ENCODE data around the gene ZMYND19.
A peak's percentile ranks its signal among the peaks of the same experiment; 100 is the strongest.
"Not testable (repeated sequence)": the region's sequence is repeated elsewhere in the genome, so short reads cannot be mapped to it uniquely, and the experiment has no call there.

The ZMYND19 gene

DNA sequence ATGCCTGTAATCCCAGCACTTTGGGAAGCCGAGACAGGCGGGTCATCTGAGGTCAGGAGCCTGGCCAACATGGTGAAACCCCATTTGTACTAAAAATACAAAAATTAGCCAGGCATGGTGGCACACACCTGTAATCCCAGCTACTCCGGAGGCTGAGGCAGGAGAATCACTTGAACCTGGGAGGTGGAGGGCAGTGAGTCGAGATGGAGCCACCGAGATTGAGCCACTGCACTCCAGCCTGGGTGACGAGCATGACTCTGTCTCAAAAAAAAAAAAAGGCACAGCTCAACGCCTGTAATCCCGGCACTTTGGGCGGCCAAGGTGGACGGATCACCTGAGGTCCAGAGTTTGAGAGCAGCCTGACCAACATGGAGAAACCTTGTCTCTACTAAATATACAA, 36.7 kb downstream of the ZMYND19 start:
- DNase-seq = not testable (repeated sequence)

DNA sequence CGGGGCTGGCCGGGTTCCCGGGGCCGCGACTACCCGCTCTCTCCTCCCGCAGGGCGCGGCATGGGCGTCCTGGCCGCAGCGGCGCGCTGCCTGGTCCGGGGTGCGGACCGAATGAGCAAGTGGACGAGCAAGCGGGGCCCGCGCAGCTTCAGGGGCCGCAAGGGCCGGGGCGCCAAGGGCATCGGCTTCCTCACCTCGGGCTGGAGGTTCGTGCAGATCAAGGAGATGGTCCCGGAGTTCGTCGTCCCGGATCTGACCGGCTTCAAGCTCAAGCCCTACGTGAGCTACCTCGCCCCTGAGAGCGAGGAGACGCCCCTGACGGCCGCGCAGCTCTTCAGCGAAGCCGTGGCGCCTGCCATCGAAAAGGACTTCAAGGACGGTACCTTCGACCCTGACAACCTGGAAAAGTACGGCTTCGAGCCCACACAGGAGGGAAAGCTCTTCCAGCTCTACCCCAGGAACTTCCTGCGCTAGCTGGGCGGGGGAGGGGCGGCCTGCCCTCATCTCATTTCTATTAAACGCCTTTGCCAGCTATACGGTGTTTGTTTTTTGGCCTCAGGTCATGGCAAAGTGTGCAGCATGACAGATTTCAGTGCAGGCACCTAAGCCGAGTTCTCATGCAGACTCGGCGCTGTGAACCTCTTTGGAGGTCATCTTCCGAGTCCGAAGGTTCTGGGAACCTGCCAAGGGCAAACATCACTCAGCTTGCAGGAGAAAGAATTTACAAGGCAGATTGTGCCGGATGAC, 38.1 kb downstream of the ZMYND19 start:
- no peak for DNase-seq

DNA sequence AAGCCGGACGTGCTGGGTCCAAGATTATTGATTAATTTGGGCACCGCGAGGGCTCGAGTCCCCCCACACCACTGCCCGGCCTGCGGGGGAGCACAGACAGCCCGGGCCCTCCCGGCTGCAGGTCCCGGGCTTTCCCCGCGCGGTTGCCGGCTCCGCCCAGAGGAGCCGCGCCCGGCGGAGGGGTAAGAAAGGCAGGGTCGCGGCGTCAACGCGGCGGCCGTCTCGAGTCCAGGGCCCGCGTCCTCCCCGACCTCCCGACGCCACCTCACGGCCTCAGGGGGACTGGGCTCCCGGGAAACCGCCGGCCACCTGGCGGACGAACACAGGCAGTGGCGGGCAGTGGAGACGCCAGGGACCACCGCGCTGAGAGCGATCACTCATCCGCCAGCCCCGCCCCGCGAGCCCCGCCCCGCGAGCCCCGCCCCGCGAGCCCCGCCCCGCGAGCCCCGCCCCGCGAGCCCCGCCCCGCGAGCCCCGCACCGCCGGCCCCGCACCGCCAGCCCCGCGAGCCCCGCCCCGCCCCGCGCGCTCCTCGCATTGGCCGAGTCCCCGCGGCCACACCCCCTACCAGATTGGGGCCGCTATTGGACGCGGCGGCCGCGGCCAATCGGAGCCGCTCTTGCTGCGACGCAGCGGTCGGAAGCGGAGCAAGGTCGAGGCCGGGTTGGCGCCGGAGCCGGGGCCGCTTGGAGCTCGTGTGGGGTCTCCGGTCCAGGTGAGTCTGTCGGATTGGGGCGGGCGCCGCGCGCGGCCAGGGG, 38.9 kb downstream of the ZMYND19 start, which contains the start of gene MRPL41:
Gene MRPL41, plus strand, starts transcription at position 616 of the 758 bp plus-strand sequence. CDS start 203 bp downstream, outside the sequence.
- peak; percentile 96 for DNase-seq

DNA sequence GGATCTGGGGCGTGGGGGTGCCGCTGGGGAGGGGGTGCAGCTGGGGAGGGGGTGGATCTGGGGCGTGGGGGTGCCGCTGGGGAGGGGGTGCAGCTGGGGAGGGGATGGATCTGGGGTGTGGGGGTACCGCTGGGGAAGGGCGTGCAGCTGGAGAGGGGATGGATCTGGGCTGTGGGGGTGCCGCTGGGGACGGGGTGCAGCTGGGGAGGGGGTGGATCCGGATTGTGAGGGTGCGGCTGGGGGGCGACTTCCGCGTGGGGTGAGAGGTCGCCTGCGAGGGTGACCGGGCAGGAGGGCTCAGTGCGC, 39.4 kb downstream of the ZMYND19 start:
- not testable (repeated sequence) for DNase-seq

DNA sequence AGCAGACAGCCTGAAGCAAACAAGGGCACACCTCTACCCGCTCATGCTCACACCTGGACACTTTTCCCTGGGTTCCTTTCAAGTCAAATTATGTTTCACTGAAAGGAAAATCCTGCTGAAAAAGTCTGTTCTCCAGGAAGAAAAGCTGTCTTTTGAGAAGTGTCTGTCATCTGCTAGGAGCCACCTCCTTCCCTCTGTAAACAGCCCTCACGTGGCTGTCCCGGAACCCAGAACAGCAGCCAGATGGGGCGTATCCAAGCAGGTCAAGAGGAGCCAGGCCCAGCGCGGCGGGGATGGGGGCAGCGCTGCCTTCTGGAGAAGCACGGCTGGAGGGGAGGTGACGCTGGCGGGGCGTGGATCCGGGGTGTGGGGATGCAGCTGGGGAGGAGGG, 40.1 kb downstream of the ZMYND19 start, which contains the start of gene PNPLA7:
Gene PNPLA7, minus strand, starts transcription at position 172 of the 391 bp plus-strand sequence. CDS start 205 bp downstream, outside the sequence.
- peak; percentile 97 for DNase-seq

DNA sequence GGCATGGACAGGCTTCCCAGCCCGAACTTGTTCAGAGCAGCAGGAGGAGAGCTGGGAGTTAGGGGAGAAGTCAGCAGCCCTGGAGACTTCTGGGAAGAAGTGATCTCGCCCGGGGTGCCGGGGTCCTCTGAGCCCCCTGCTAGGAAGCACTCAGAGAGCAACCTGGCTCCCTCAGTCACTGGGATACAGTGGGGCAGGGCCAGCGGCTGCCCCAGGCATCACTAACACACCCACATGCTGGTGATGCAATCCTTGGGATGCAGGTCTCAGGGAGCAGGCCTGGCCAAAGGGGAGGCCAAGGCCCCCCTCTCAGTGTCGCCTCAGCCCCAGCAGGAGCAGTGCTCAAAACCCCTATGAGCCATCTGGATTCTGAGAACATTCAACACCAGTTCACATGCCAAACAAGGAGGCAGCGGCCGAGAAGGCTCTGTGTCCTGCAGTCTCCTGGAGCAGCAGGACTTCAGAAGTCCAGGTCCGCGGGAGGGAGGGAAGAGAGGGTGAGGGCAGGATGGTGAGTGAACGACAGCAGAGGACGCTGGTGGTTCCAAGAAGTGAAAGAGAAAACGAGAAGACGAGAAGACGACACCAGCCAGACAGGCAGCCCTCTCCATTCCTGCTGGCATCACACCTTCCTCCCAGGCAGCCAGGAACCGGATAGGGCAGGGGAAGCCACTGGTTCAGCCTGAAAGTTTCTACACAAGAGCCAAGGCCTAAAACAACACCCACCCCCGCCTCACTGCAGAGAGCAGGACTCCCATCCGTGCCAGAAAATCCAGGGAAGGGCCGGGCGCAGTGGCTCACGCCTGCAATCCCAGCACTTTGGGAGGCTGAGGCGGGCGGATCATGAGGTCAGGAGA, 42.4 kb downstream of the ZMYND19 start:
- no peak for DNase-seq

DNA sequence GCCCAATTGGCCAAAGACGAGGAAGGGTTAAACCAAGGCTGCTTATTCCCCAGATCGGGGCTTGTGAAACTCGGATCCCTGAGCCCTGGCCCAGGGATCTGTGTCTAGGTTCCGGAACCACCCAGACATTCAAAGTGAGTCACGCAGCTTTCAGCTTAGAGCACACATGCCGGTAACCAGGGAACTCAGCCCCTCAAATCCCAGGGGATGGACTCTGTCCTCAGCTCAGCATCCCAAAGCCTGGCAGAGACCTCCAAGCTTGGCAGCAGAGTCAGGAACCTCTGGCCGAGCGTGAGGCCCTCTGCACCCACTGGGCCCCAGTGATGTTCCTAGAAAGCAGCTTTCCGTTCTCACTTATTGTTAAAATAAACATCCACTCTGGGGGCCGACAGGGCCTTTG, 45.2 kb downstream of the ZMYND19 start:
- no peak for DNase-seq

DNA sequence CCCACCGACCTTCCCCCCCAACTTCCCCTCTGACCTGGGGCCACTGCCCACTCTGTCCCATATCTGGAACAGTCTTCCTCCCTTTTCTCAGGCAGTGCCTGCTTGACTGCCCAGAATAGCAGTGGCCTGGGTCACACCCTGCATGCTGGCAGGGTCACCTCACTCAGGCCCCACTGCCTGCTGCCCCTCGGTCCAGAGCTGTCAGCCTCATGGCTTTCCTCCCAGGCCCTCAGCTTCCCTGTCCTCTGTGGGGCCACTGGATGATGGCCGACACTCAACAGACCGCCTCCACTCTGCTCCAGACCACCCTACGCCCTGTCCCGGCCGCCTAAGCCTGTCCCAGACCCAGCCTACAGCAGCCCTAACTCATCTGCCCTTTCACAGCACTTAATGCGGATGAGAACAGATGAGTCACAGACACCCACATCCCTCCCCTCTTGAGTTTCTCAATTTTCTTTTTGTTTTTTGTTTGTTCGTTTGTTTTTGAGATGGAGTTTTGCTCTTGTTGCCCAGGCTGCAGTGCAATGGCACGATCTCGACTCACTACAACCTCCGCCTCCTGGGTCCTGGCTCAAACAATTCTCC, 46.0 kb downstream of the ZMYND19 start:
- DNase-seq = no peak

DNA sequence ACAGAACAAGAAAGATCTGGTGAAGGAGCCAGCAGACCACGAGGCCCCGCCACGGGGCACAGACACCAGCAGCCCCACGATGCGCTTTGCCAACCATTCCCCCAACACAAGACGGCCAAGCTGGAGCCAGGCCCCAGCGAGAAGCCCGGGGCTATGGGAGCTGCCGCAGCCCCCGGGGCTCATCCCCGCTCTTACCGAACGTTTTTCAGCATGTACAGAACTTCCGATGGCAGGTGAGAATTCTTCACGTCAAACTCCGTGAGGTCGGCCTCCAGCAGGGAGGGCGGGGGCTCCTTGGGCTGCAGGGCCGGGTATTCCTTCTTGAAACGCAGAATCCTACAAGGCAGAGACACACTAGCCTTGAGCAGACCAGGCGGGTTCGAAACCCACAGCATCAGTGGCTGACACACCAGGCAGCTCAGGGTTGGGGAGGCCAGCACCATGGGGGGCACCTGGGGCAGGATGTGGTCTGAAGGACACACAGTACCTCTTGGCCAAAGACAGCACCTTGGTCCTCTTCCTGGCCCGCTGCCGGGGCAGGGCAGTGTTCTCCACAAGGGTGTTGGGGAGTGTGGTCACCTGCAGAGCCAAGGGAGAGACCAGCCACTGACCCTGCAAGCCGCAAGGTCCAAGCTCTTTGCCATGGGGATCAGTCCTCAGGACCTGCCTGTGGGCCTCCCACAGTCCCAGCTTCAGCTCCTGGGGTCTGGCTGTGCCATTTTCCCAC, 46.9 kb downstream of the ZMYND19 start:
- DNase-seq = no peak

DNA sequence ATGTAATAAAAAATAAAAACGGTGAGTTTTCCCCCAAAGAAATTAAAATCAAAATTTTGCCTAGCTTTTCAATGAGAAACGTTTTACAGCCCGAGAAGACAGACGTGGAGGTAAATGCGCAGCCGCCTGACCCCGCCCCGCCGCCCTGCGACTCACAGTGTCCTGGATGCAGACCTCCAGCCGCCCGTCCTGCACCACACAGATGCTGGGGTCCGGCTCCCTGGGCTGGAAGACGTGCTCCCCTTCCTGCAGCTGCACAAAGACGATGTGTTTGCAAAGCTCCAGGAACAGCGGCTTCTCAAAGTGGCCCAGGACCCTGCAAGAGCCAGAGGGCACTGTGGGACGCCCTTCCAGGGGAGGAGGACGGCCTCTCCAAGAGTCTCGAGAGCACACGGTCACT, 47.8 kb downstream of the ZMYND19 start:
- DNase-seq = no peak

DNA sequence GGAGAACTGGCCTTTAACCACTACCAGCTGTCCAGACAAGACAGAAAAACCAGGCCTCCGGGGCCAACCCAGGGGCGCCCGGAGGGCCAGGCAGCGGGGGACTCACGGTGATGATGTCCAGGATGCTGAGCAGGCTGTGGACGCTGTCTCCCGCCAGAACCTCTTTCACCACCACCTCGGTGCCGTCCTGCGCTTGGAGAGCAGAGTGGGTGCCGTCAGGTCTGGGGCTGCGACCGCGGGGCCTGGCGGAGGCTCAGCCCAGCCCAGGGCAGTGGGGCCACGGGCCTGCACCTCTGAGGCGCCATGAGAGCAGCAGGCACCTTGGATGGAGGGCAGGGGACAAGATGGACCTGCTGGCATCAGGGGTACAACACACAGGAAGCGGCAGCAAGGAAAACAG, 49.8 kb downstream of the ZMYND19 start:
- no peak for DNase-seq

DNA sequence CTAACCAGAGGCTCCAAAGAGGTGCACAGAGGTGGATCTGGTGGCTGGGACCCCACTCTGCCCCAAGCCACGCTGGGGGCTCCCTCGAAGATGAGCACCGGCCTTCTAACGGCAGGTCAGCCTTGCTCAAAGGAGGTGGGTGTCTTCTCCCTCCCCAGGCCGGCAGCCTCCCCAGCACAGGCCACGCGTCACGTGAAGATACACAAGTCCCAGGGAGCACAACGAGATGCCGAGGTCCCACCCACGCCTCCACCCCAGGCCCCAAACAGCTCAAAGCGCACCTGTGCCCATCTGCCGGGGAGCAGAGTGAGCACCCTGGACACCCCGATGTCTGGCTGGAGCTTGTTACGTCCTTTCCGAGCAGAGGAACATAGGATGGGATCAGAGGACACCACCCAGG, 52.3 kb downstream of the ZMYND19 start:
- no peak for DNase-seq

DNA sequence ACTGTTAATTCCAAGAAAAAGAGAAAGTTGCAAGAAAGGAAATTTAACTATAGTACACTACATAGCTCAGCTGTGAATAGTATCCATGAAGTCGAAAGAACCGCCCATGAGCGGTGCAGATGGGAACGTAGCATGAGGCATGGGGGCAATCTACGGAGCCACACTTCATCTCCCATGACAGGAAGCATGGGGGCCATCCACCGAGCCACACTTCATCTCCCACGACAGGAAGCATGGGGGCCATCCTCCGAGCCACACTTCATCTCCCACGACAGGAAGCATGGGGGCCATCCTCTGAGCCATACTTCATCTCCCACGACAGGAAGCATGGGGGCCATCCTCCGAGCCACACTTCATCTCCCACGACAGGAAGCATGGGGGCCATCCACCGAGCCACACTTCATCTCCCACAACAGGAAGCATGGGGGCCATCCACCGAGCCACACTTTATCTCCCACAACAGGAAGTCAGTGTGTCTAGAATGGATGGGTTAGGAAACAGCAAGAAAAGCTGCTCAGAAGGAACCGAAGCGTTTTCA, 53.6 kb downstream of the ZMYND19 start:
- DNase-seq = not testable (repeated sequence)

DNA sequence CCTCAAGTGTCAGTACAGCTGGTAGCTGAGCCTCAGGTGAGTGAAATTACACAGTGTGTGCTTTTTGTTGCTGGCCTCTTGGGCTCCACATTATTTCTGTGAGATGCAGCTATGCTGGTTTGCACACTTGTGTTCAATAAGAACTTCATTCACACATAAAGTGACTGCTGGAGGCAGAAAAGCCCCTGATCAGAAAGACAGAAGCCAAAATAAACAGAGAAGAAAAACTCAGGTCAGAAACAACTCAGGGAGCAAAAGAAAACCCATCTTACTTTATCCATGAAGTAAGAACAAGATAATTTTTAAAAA, 55.2 kb downstream of the ZMYND19 start:
- DNase-seq = no peak

DNA sequence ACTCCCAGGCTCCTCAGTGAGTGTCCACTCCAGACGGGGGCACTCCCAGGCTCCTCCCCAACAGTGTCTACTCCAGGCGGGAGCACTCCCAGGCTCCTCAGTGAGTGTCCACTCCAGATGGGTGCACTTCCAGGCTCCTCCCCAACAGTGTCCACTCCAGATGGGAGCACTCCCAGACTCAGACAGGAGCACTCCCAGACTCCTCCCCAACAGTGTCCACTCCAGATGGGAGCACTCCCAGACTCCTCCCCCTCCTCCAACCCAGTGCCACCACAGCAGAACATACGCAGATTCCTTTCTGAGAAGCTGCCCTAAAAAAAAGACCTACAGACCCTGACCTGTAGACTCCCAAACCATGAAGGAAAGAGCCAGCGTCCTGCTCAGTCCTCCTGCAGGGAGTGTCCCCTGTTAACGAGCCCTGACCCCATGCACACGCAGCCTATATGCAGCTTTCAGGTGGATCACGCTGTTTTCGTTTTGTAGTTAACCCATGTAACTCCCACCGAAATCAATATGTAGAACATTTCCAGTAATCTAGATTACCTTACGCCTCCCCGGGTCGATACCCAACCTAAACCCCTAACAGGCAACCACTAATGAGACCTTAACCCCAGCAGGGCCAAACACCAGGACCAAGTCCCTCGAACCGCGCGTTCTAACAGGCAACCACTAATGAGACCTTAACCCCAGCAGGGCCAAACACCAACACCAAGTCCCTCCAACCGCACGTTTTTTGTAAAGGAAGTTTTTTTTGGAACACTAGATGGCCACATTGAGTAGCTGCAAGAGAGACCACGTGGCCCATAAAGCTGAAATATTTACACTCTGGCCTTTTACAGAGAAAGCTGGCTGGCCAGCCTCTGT, 55.8 kb downstream of the ZMYND19 start:
- DNase-seq = peak; percentile 92

DNA sequence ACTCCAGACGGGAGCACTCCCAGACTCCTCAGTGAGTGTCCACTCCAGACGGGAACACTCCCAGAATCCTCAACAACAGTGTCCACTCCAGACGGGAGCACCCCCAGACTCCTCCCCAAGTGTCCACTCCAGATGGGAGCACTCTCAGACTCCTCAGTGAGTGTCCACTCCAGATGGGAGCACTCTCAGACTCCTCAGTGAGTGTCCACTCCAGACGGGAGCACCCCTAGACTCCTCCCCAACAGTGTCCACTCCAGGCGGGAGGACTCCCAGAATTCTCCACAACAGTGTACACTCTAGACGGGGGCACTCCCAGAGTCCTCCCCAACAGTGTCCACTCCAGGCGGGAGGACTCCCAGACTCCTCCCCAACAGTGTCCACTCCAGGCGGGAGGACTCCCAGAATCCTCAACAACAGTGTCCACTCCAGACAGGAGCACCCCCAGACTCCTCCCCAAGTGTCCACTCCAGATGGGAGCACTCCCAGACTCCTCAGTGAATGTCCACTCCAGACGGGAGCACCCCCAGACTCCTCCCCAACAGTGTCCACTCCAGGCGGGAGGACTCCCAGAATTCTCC, 57.3 kb downstream of the ZMYND19 start:
- DNase-seq = not testable (repeated sequence)
